Naive thymus-derived CD4-positive, alpha-beta T cell (primary cell): ENCODE measurements around the gene CCDC66. TPM values are rescaled to one million over a fixed set of nuclear protein-coding genes. Genes with fewer than 3 reads are reported as not detected.
"Not testable (repeated sequence)": the region's sequence is repeated elsewhere in the genome, so short reads cannot be mapped to it uniquely, and the experiment has no call there.

Source experiments
- ATAC-seq: fragments of 150-1000 bp; cut with Tn5 transposase; 2 replicates; pipeline ENCODE4 v1.10.0; 2021; ENCODE audit warnings: mild to moderate bottlenecking, moderate library complexity
- CTCF ChIA-PET: fragments of 350-600 bp; sonication (Branson Sonifier 250); formaldehyde crosslinking; loops from one replicate; lab custom pipeline; 2021; ENCODE audit warnings: antibody characterized with exemption; lab: Charles Lee
- POLR2A ChIA-PET: fragments of 350-600 bp; sonication (Branson Sonifier 250); formaldehyde crosslinking; loops from one replicate; lab custom pipeline; 2021; ENCODE audit warnings: antibody characterized with exemption, inconsistent platforms; lab: Charles Lee
- DNase-seq, 9 donors: peaks; one replicate each; pipeline versions ENCODE4 v3.0.0 to v3.0.0-alpha.2; 2020 to 2022; ENCODE audit warnings: mixed read lengths in 1 of 9
- H3K27ac ChIP-seq: one replicate; pipeline ENCODE4 v1.7.0; 2013; ENCODE audit warnings: mild to moderate bottlenecking, low read depth, low read length, moderate library complexity
- H3K27me3 ChIP-seq, 2 donors: one replicate each; pipeline ENCODE4 v1.7.0; 2013; ENCODE audit warnings: low read length in 2 of 2, mild to moderate bottlenecking in 2 of 2, moderate library complexity in 2 of 2; ENCODE audit not compliant: control insufficient read depth in 2 of 2, insufficient read depth in 2 of 2
- H3K36me3 ChIP-seq, 3 experiments: 1 replicate in 2 of 3; 2 replicates in 1 of 3; pipeline ENCODE4 v1.7.0; 2013; ENCODE audit warnings: low read length in 3 of 3, mild to moderate bottlenecking in 3 of 3, moderate library complexity in 1 of 3; ENCODE audit not compliant: insufficient read depth in 3 of 3, control insufficient read depth in 2 of 3
- H3K4me1 ChIP-seq, 2 donors: one replicate each; pipeline ENCODE4 v1.7.0; 2013; ENCODE audit warnings: low read length in 2 of 2, mild to moderate bottlenecking in 2 of 2, moderate library complexity in 1 of 2; ENCODE audit not compliant: control insufficient read depth in 2 of 2, insufficient read depth in 2 of 2
- H3K4me3 ChIP-seq: 2 replicates; pipeline ENCODE4 v1.7.0; 2013; ENCODE audit warnings: mild to moderate bottlenecking, low read length
- H3K9me3 ChIP-seq, 3 experiments: 1 replicate in 2 of 3; 2 replicates in 1 of 3; pipeline ENCODE4 v1.7.0; 2013; ENCODE audit warnings: low read length in 3 of 3; ENCODE audit not compliant: control insufficient read depth in 2 of 3
- H3K27ac Mint-ChIP-seq, 9 donors: one replicate each; pipeline ENCODE4 v1.8.0; 2020 to 2022; ENCODE audit warnings: mixed read lengths in 9 of 9, mild to moderate bottlenecking in 8 of 9, moderate library complexity in 5 of 9, inconsistent platforms in 2 of 9
- H3K27me3 Mint-ChIP-seq, 5 donors: one replicate each; pipeline ENCODE4 v1.8.0; 2021 to 2022; ENCODE audit warnings: mixed read lengths in 5 of 5, mild to moderate bottlenecking in 1 of 5
- H3K36me3 Mint-ChIP-seq, 5 donors: one replicate each; pipeline ENCODE4 v1.8.0; 2020 to 2022; ENCODE audit warnings: mixed read lengths in 5 of 5, mild to moderate bottlenecking in 3 of 5, inconsistent platforms in 1 of 5
- H3K4me1 Mint-ChIP-seq, 7 donors: one replicate each; pipeline ENCODE4 v1.8.0; 2020 to 2022; ENCODE audit warnings: mixed read lengths in 7 of 7, mild to moderate bottlenecking in 3 of 7, inconsistent platforms in 1 of 7
- H3K4me3 Mint-ChIP-seq, 10 donors: one replicate each; pipeline ENCODE4 v1.8.0; 2020 to 2022; ENCODE audit warnings: mild to moderate bottlenecking in 10 of 10, mixed read lengths in 10 of 10, moderate library complexity in 6 of 10, inconsistent platforms in 2 of 10
- H3K9me3 Mint-ChIP-seq, 11 donors: one replicate each; pipeline ENCODE4 v1.8.0; 2020 to 2022; ENCODE audit warnings: mixed read lengths in 11 of 11, mild to moderate bottlenecking in 4 of 11, inconsistent platforms in 1 of 11, moderate library complexity in 1 of 11
- intact Hi-C, 2 donors: fragments of 100-400 bp; cut with micrococcal nuclease; formaldehyde crosslinking; loops; one replicate each; pipeline ENCODE4 v1.15.1; 2023
- polyA plus RNA-seq, 2 donors: library from polyadenylated mRNA; unstranded; fragments of 300-500 nt; fragmentation: Illumina TruSeq; gene quantifications; one replicate each; pipeline ENCODE4 v1.2.3, GENCODE V29; 2021
- total RNA-seq, 6 experiments: library from RNA in 5 of 6; stranded (reverse) in 5 of 6; gene quantifications; 1 replicate in 5 of 6; 2 replicates in 1 of 6; pipeline ENCODE4 v1.2.3 and lab custom pipeline; 2021 to 2026

Gene CCDC66
- total and polyA plus RNA-seq, 7 experiments from 2014 or later = 20.9 to 115 (median 66.6) TPM

GRCh38 chr3:56593455-56594158, 36.6 kb downstream of the CCDC66 start:
- peak overlapping the region; percentile 17 for H3K4me3 ChIP-seq
- ATAC-seq = peak; percentile 99
- POLR2A ChIA-PET = interaction anchor here (0.6 to 5.6 kb wide), 17 partner anchors 9 to 937 kb away, joined by 3 to 63 read pairs (median 3); partner anchors contain the start of genes ARHGEF3, CCDC66 and TASOR

GRCh38 chr3:56595975-56596840, 39.2 kb downstream of the CCDC66 start:
- Mint-ChIP-seq H3K4me3 (peak overlapping the region in 9 of 10 donors; percentile 35 to 73 (median 61)), H3K27ac (peak overlapping the region; percentile 29 to 96 (median 91)), H3K9me3 (peaks cover 0 to 39% (median 8%) of the 10 kb centered on the region in 11 donors), H3K4me1 (peaks cover 35 to 97% (median 79%) of the 10 kb centered on the region in 7 donors), H3K27me3 (no peaks in the 10 kb centered on the region), H3K36me3 (peaks cover 33 to 63% (median 57%) of the 10 kb centered on the region in 5 donors)
- Histone ChIP-seq H3K4me1 (peaks cover 23 to 56% of the 10 kb centered on the region in 2 donors), H3K4me3 (no peak overlapping the region), H3K9me3 (no peaks in the 10 kb centered on the region), H3K27ac (no peak overlapping the region), H3K27me3 (no peaks in the 10 kb centered on the region), H3K36me3 (peaks cover 0 to 7% (median 0%) of the 10 kb centered on the region in 3 experiments)
- POLR2A ChIA-PET = interaction anchor here (0.8 to 5.6 kb wide), 5 partner anchors 12 to 86 kb away, joined by 4 to 63 read pairs (median 4); partner anchors contain the start of genes CCDC66 and TASOR
- intact Hi-C loops = loop anchor here in 1 of 2 donors (10.0 kb wide), 1 partner anchor 329 kb away; no protein-coding TSS in a partner anchor
- ATAC-seq (no peak), DNase-seq (peak in 6 of 9 donors; percentile 10 to 67 (median 40))
- CTCF ChIA-PET = interaction anchor here (0.7 kb wide), 2 partner anchors 31 to 80 kb away, joined by 3 read pairs; no protein-coding TSS in a partner anchor

More at GRCh38 chr3:56593455-56594158, 36.6 kb downstream of the CCDC66 start:
- DNase-seq = peak in 7 of 9 donors; percentile 67 to 86 (median 79)
- H3K4me1 Mint-ChIP-seq = peaks cover 26 to 87% (median 75%) of the 10 kb centered on the region in 7 donors
- H3K9me3 Mint-ChIP-seq = peaks cover 0 to 18% (median 5%) of the 10 kb centered on the region in 11 donors
- no peaks in the 10 kb centered on the region for H3K27me3 Mint-ChIP-seq
- Histone ChIP-seq H3K27ac (peak overlapping the region; percentile 63), H3K27me3 (no peaks in the 10 kb centered on the region), H3K36me3 (peaks cover 0 to 7% (median 0%) of the 10 kb centered on the region in 3 experiments), H3K9me3 (no peaks in the 10 kb centered on the region), H3K4me1 (peaks cover 23 to 56% of the 10 kb centered on the region in 2 donors)
- H3K36me3 Mint-ChIP-seq = peaks cover 22 to 40% (median 39%) of the 10 kb centered on the region in 5 donors
- peak overlapping the region; percentile 45 to 85 (median 76) for H3K4me3 Mint-ChIP-seq
- CTCF ChIA-PET = interaction anchor here (0.8 kb wide), 1 partner anchor 14 kb away, joined by 3 read pairs; no protein-coding TSS in a partner anchor
- intact Hi-C loops = loop anchor here (1.0 to 10.0 kb wide), 7 partner anchors 15 to 331 kb away; partner anchors contain the start of genes CCDC66 (in 2 of the 2) and TASOR (in 1 of the 2)
- peak overlapping the region; percentile 87 to 98 (median 95) for H3K27ac Mint-ChIP-seq

GRCh38 chr3:56608479-56608878, 51.5 kb downstream of the CCDC66 start:
- POLR2A ChIA-PET = interaction anchor here (1.2 to 1.9 kb wide), 3 partner anchors 13 to 52 kb away, joined by 5 to 9 read pairs (median 6); partner anchors contain the start of gene CCDC66
- H3K27me3 ChIP-seq, H3K9me3 ChIP-seq, H3K4me3 ChIP-seq, ATAC-seq, H3K27ac ChIP-seq, H3K27me3 Mint-ChIP-seq: not testable (repeated sequence)
- peak overlapping the region; percentile 12 to 85 (median 76) for H3K4me3 Mint-ChIP-seq
- H3K27ac Mint-ChIP-seq = peak overlapping the region; percentile 71 to 94 (median 85)
- peaks cover 45 to 84% (median 77%) of the 10 kb centered on the region in 7 donors for H3K4me1 Mint-ChIP-seq
- H3K9me3 Mint-ChIP-seq = peaks cover 7 to 51% (median 29%) of the 10 kb centered on the region in 11 donors
- peak in 6 of 9 donors; percentile 16 to 61 (median 42) for DNase-seq
- intact Hi-C loops = loop anchor here (1.0 to 2.0 kb wide), 3 partner anchors 15 to 51 kb away; partner anchors contain the start of gene CCDC66 (in 1 of the 2)
- Histone ChIP-seq H3K36me3 (peaks cover 0 to 29% (median 5%) of the 10 kb centered on the region in 3 experiments), H3K4me1 (peaks cover 29 to 50% of the 10 kb centered on the region in 2 donors)
- peaks cover 33 to 96% (median 90%) of the 10 kb centered on the region in 5 donors for H3K36me3 Mint-ChIP-seq
- CTCF ChIA-PET = interaction anchor here (0.6 to 0.9 kb wide), 3 partner anchors 9 to 60 kb away, joined by 3 read pairs; no protein-coding TSS in a partner anchor

GRCh38 chr3:56610669-56611335, 53.8 kb downstream of the CCDC66 start:
- no peaks in the 10 kb centered on the region for H3K9me3 ChIP-seq
- no peak for ATAC-seq
- ChIA-PET POLR2A (interaction anchor here (0.9 to 1.7 kb wide), 3 partner anchors 10 to 40 kb away, joined by 3 to 5 read pairs (median 4); no protein-coding TSS in a partner anchor), CTCF (interaction anchor here (0.6 kb wide), 1 partner anchor 71 kb away, joined by 3 read pairs; no protein-coding TSS in a partner anchor)
- H3K4me1 ChIP-seq = peaks cover 29 to 52% of the 10 kb centered on the region in 2 donors
- H3K9me3 Mint-ChIP-seq = peaks cover 4 to 38% (median 21%) of the 10 kb centered on the region in 11 donors
- no peak overlapping the region for H3K27ac ChIP-seq
- peak overlapping the region in 7 of 10 donors; percentile 5 to 77 (median 45) for H3K4me3 Mint-ChIP-seq
- intact Hi-C loops = no loop called here
- DNase-seq = no peak
- peaks cover 22 to 84% (median 81%) of the 10 kb centered on the region in 5 donors for H3K36me3 Mint-ChIP-seq
- peaks cover 46 to 82% (median 78%) of the 10 kb centered on the region in 7 donors for H3K4me1 Mint-ChIP-seq
- H3K4me3 ChIP-seq = no peak overlapping the region
- H3K27ac Mint-ChIP-seq = peak overlapping the region in 8 of 9 donors; percentile 20 to 94 (median 62)
- H3K27me3 ChIP-seq = no peaks in the 10 kb centered on the region
- H3K27me3 Mint-ChIP-seq = no peaks in the 10 kb centered on the region
- peaks cover 0 to 14% (median 1%) of the 10 kb centered on the region in 3 experiments for H3K36me3 ChIP-seq

GRCh38 chr3:56611364-56611763, 54.4 kb downstream of the CCDC66 start:
- Mint-ChIP-seq H3K9me3 (peaks cover 4 to 37% (median 21%) of the 10 kb centered on the region in 11 donors), H3K27me3 (no peaks in the 10 kb centered on the region), H3K4me1 (peaks cover 46 to 88% (median 80%) of the 10 kb centered on the region in 7 donors), H3K27ac (peak overlapping the region in 7 of 9 donors; percentile 20 to 93 (median 66)), H3K4me3 (peak overlapping the region in 4 of 10 donors; percentile 5 to 77 (median 30)), H3K36me3 (peaks cover 25 to 84% (median 81%) of the 10 kb centered on the region in 5 donors)
- no peak for DNase-seq
- Histone ChIP-seq H3K27ac (no peak overlapping the region), H3K9me3 (no peaks in the 10 kb centered on the region), H3K4me1 (peaks cover 29 to 52% of the 10 kb centered on the region in 2 donors), H3K36me3 (peaks cover 0 to 9% (median 4%) of the 10 kb centered on the region in 3 experiments), H3K27me3 (no peaks in the 10 kb centered on the region), H3K4me3 (no peak overlapping the region)
- intact Hi-C loops = no loop called here
- ChIA-PET CTCF (interaction anchor here (0.6 kb wide), 1 partner anchor 71 kb away, joined by 3 read pairs; no protein-coding TSS in a partner anchor), POLR2A (interaction anchor here (0.7 to 1.7 kb wide), 6 partner anchors 9 to 63 kb away, joined by 3 to 5 read pairs (median 4); partner anchors contain the start of gene CCDC66)
- ATAC-seq = no peak
